Kidney (tissue), 14 donors: Measurements from ENCODE around the gene TCEANC2. TPM values are rescaled to one million over a fixed set of nuclear protein-coding genes. Genes with fewer than 3 reads are reported as not detected.

Experiments used
- DNase-seq, 5 donors: peaks; one replicate each; pipeline ENCODE4 v3.0.0-alpha.2; 2013 to 2020
- FAIRE-seq: peaks from 2 replicates; lab custom pipeline; 2012; peaks lifted over from hg19 to GRCh38; lab: Jason Lieb, UNC
- H3K27ac ChIP-seq, 2 donors: one replicate each; pipeline ENCODE4 v1.7.0; 2013; ENCODE audit warnings: low read depth in 2 of 2, low read length in 2 of 2, inconsistent platforms in 1 of 2
- H3K27me3 ChIP-seq: one replicate; pipeline ENCODE4 v1.7.1; 2013; ENCODE audit warnings: low read length, inconsistent platforms; ENCODE audit not compliant: control insufficient read depth, insufficient read depth
- H3K36me3 ChIP-seq, 3 donors: one replicate each; pipeline versions ENCODE4 v1.7.0 to v1.7.1; 2013; ENCODE audit warnings: low read length in 3 of 3, control low read depth in 1 of 3, inconsistent platforms in 1 of 3; ENCODE audit not compliant: insufficient read depth in 3 of 3, control insufficient read depth in 2 of 3
- H3K4me1 ChIP-seq, 3 donors: one replicate each; pipeline versions ENCODE4 v1.7.0 to v1.7.1; 2013; ENCODE audit warnings: low read length in 3 of 3, inconsistent platforms in 1 of 3, low read depth in 1 of 3; ENCODE audit not compliant: control insufficient read depth in 2 of 3, insufficient read depth in 2 of 3
- H3K4me3 ChIP-seq, 3 donors: one replicate each; pipeline versions ENCODE4 v1.7.0 to v1.8.1; 2013; ENCODE audit warnings: low read length in 3 of 3, control low read depth in 1 of 3, inconsistent platforms in 1 of 3
- H3K9ac ChIP-seq, 3 donors: one replicate each; pipeline versions ENCODE4 v1.7.0 to v1.7.1; 2013; ENCODE audit warnings: low read length in 3 of 3, control low read depth in 1 of 3, inconsistent platforms in 1 of 3
- H3K9me3 ChIP-seq, 3 donors: one replicate each; pipeline versions ENCODE4 v1.7.0 to v1.7.1; 2013; ENCODE audit warnings: low read length in 3 of 3, control low read depth in 1 of 3, inconsistent platforms in 1 of 3; ENCODE audit not compliant: control insufficient read depth in 2 of 3, insufficient read depth in 1 of 3
- intact Hi-C: fragments of 100-400 bp; cut with DNase I; formaldehyde crosslinking; loops from one replicate; pipeline ENCODE4 v1.11.1; 2022
- polyA plus RNA-seq: library from polyadenylated mRNA; stranded (reverse); fragments of 350-450 nt; fragmentation: Illumina TruSeq; extraction: RNeasy Lipid Tissue Mini Kit (QIAGEN cat#74804); gene quantifications from one replicate; pipeline ENCODE4 v1.2.3, GENCODE V29; 2014; ENCODE audit warnings: low read depth, low replicate concordance; ENCODE audit not compliant: insufficient read depth
- total RNA-seq: library from RNA; stranded (reverse); fragmentation: NEBNext Ultra II Directional; extraction: Animal tissue kit (Norgen Biotek cat#: 25700); gene quantifications from one replicate; pipeline ENCODE4 v1.2.1, GENCODE V29; 2021
- TF ChIP-seq, protein P1 (sequence below): IDR thresholded peaks from 3 replicates; pipeline ENCODE4 v1.5.1; 2012; ENCODE audit warnings: mild to moderate bottlenecking, moderate library complexity, borderline replicate concordance; ENCODE audit not compliant: insufficient read depth; ENCODE audit errors: extremely low read depth
- donor health status: control.
- donor health status: control.
- donor health status: control.
- donor health status: control.
- donor health status: control.
- donor health status: DM: yes; HTN: yes; CAD: no.
- donor health status: Normal renal cell carcinoma (clear cell type).

The TCEANC2 gene
- total and polyA plus RNA-seq, 2 donors from 2014 or later = 3.1 to 5.1 TPM

DNA sequence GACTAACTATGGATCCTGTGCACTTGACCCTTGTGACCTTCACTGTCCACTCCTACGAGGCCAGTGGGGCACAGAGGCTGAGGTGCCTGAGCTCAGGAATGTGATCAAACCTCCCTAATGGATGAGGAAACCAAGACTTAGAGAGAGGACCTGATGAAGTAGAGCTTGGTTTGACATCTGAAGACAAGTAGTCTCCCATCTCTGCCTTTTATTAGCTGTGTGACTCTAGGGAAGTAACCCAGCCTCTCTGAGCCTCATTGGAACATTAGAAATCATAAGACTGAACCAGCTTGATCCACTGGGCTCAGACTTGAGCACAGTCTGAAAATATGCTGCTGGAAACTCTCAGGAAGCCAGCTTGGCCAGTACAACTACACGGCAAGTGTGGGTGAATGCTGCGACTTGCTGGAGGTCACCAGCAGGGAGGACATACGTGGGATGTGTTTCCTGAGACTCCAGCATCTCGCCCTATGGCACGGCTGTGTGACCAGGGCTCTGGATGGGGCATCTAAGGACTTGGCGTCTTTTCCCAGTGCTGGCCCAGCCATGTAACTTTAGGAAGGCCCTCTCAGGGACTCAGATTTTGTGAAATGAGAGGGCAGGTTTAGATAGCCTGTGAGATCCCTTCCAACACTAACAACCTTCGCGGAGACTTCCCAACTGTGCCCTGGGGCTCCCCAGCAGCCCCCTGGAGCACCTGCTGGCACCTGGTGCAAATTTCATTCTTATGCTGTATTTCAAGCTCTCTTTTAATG is 88.9 kb downstream of the TCEANC2 start:
- Histone ChIP-seq H3K27me3 (no peaks in the 10 kb centered on the region), H3K27ac (no peak overlapping the region), H3K4me1 (peaks cover 0 to 3% (median 0%) of the 10 kb centered on the region in 3 donors), H3K9ac (no peak overlapping the region), H3K36me3 (no peaks in the 10 kb centered on the region), H3K4me3 (no peak overlapping the region), H3K9me3 (no peaks in the 10 kb centered on the region)
- no peak for DNase-seq
- TF ChIP-seq, protein P1, sequence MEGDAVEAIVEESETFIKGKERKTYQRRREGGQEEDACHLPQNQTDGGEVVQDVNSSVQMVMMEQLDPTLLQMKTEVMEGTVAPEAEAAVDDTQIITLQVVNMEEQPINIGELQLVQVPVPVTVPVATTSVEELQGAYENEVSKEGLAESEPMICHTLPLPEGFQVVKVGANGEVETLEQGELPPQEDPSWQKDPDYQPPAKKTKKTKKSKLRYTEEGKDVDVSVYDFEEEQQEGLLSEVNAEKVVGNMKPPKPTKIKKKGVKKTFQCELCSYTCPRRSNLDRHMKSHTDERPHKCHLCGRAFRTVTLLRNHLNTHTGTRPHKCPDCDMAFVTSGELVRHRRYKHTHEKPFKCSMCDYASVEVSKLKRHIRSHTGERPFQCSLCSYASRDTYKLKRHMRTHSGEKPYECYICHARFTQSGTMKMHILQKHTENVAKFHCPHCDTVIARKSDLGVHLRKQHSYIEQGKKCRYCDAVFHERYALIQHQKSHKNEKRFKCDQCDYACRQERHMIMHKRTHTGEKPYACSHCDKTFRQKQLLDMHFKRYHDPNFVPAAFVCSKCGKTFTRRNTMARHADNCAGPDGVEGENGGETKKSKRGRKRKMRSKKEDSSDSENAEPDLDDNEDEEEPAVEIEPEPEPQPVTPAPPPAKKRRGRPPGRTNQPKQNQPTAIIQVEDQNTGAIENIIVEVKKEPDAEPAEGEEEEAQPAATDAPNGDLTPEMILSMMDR = no peak
- no peak for FAIRE-seq
- intact Hi-C loops = no loop called here

DNA sequence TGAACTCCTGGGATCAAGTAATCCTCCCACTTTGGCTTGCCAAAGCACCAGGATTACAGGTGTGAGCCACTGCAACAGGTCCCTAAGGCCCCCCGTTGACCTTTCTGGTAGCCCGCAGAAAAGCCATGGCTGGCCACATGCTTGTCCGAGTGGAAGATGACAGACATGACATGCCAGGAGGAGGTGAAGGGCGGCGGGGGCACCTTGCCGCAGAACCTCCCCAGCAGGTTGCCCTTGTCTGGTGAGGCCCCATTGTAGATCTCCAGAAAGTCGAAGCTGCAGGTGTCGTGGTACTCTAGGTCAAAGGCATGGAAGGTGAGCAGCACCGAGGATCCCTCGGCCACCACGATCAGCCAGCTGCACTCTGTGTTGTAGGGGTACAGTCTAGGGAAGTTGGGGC is 91.0 kb downstream of the TCEANC2 start:
- H3K9me3 ChIP-seq = no peaks in the 10 kb centered on the region
- FAIRE-seq = no peak
- H3K4me1 ChIP-seq = no peaks in the 10 kb centered on the region
- H3K36me3 ChIP-seq = no peaks in the 10 kb centered on the region
- H3K27ac ChIP-seq = no peak overlapping the region
- H3K4me3 ChIP-seq = no peak overlapping the region
- H3K27me3 ChIP-seq = no peaks in the 10 kb centered on the region
- H3K9ac ChIP-seq = no peak overlapping the region
- DNase-seq = no peak
- intact Hi-C loops = no loop called here
- TF ChIP-seq, protein P1 = no peak

DNA sequence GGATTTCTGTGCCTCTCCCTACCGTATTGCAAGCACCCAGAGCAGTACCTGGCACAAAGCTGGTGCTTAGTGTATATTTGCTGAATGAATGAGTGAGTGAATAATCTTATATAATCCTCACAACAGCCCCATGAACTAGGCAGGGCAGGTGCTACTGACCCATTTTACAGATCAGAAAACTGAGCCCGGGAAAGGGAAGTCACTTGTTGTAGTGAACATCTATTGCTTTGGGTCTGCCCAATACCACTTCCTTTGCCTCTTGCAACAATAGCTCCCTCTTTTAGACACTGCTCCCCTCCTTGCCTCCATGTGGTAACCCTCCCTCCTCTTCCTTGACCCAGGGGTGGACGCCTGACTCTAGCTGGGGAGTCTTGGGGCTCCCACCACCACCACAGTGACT is 96.3 kb downstream of the TCEANC2 start:
- no peaks in the 10 kb centered on the region for H3K9me3 ChIP-seq
- no peak for FAIRE-seq
- no peak for DNase-seq
- H3K9ac ChIP-seq = no peak overlapping the region
- TF ChIP-seq, protein P1 = no peak
- H3K27me3 ChIP-seq = no peaks in the 10 kb centered on the region
- no peaks in the 10 kb centered on the region for H3K36me3 ChIP-seq
- intact Hi-C loops = no loop called here
- no peak overlapping the region for H3K4me3 ChIP-seq
- no peak overlapping the region for H3K27ac ChIP-seq
- H3K4me1 ChIP-seq = no peaks in the 10 kb centered on the region
